Breast epithelium (tissue), 3 donors: ENCODE results near the gene RUNDC3A.
"Not testable (repeated sequence)": the region's sequence is repeated elsewhere in the genome, so short reads cannot be mapped to it uniquely, and the experiment has no call there.

Experiments used
- CTCF ChIP-seq, 3 donors: fragments of 450-650 bp; IDR thresholded peaks; one replicate each; pipeline ENCODE4 v1.5.1; 2016 to 2017; ENCODE audit warnings: antibody characterized with exemption in 3 of 3, mild to moderate bottlenecking in 3 of 3, moderate library complexity in 3 of 3
- POLR2A ChIP-seq: fragments of 450-650 bp; IDR thresholded peaks from one replicate; pipeline ENCODE4 v1.6.1; 2016; ENCODE audit warnings: antibody characterized with exemption, mild to moderate bottlenecking, moderate library complexity
- POLR2AphosphoS5 ChIP-seq, 3 donors: sonication (generic); formaldehyde crosslinking; IDR thresholded peaks; one replicate each; pipeline ENCODE4 v1.6.1; 2017; ENCODE audit warnings: antibody characterized with exemption in 3 of 3

GRCh38 chr17:44347206-44348055 lies 39.0 kb downstream of the RUNDC3A start:
- TF ChIP-seq POLR2A; POLR2AphosphoS5 (IDR thresholded peaks at IDR 0.05); CTCF (IDR thresholded peaks at IDR 0.05): not testable (repeated sequence)
